GM12878 (cell line): Measurements from ENCODE around the gene CCBE1. TPM values are rescaled to one million over a fixed set of nuclear protein-coding genes. Genes with fewer than 3 reads are reported as not detected.

Source experiments
- ATAC-seq: fragments of 200-7000 bp; cut with Tn5 transposase; 3 replicates; pipeline ENCODE4 v1.9.1; 2020; ENCODE audit warnings: mild to moderate bottlenecking, moderate library complexity
- BruUV-seq: library from RNA; stranded (reverse); fragments of 400-500 nt; replicated peaks from 2 replicates; lab custom pipeline; 2021; lab: Mats Ljungman, UMichigan
- CTCF ChIA-PET: fragments of 300-600 bp; sonication (Branson Sonifier 250); formaldehyde crosslinking; extraction: SDS; loops from one replicate; lab custom pipeline; 2021; ENCODE audit warnings: inconsistent platforms; lab: Yijun Ruan, JAX
- POLR2A ChIA-PET: fragments of 350-600 bp; formaldehyde crosslinking; extraction: SDS; loops from one replicate; lab custom pipeline; 2021; ENCODE audit warnings: inconsistent platforms; lab: Charles Lee
- RAD21 ChIA-PET: fragments of 300-600 bp; sonication (Branson Sonifier 250); formaldehyde crosslinking; loops from one replicate; lab custom pipeline; 2023; ENCODE audit warnings: antibody characterized with exemption; ENCODE audit not compliant: unreplicated experiment; lab: Charles Lee
- SMC1A ChIA-PET: fragments of 300-600 bp; sonication (Branson Sonifier 250); formaldehyde crosslinking; loops from one replicate; lab custom pipeline; 2023; ENCODE audit not compliant: unreplicated experiment, uncharacterized antibody; lab: Charles Lee
- DNase-seq: peaks from one replicate; pipeline ENCODE4 v3.0.0-alpha.2; 2011; ENCODE audit warnings: low read depth, low spot score
- FAIRE-seq: peaks from 3 replicates; lab custom pipeline; 2011; peaks lifted over from hg19 to GRCh38; lab: Jason Lieb, UNC
- H2AFZ ChIP-seq: 2 replicates; pipeline ENCODE4 v1.6.0; 2011; ENCODE audit warnings: low read depth, low read length, control low read depth; ENCODE audit not compliant: control insufficient read depth
- H3K27ac ChIP-seq: 2 replicates; pipeline ENCODE4 v1.5.1; 2011; ENCODE audit warnings: control low read depth; ENCODE audit not compliant: control insufficient read depth, insufficient read depth
- H3K27me3 ChIP-seq, 2 experiments: replicated peaks in 1 of 2; 2 replicates each; pipeline versions ENCODE4 v1.6.0 to v1.6.1; 2011; ENCODE audit warnings: low read length in 1 of 2; ENCODE audit not compliant: control insufficient read depth in 2 of 2, insufficient read depth in 2 of 2
- H3K36me3 ChIP-seq, 2 experiments: 2 replicates each; pipeline ENCODE4 v1.5.1; 2011; ENCODE audit warnings: low read length in 1 of 2; ENCODE audit not compliant: control insufficient read depth in 2 of 2, insufficient read depth in 2 of 2
- H3K4me1 ChIP-seq: 2 replicates; pipeline ENCODE4 v1.6.1; 2011; ENCODE audit warnings: mild to moderate bottlenecking, low read length, moderate library complexity, mixed read lengths; ENCODE audit not compliant: control insufficient read depth, insufficient read depth
- H3K4me2 ChIP-seq: 2 replicates; pipeline ENCODE4 v1.6.0; 2011; ENCODE audit warnings: control low read depth; ENCODE audit not compliant: control insufficient read depth, insufficient read depth
- H3K4me3 ChIP-seq: fragments of 200-600 bp; sonication (generic); 2 replicates; pipeline ENCODE4 v1.5.1; 2016
- H3K79me2 ChIP-seq: 2 replicates; pipeline ENCODE4 v1.6.0; 2011; ENCODE audit warnings: low read length; ENCODE audit not compliant: control insufficient read depth, insufficient read depth
- H3K9ac ChIP-seq: 2 replicates; pipeline ENCODE4 v1.8.0; 2011; ENCODE audit warnings: low read length, control low read depth, mixed read lengths; ENCODE audit not compliant: control insufficient read depth, insufficient read depth
- H3K9me3 ChIP-seq: replicated peaks from 3 replicates; pipeline ENCODE4 v1.5.1; 2011; ENCODE audit warnings: mild to moderate bottlenecking, low read length; ENCODE audit not compliant: control insufficient read depth, insufficient read depth
- H4K20me1 ChIP-seq: 2 replicates; pipeline ENCODE4 v1.6.0; 2011; ENCODE audit not compliant: control insufficient read depth, insufficient read depth
- HCFC1 ChIP-seq: fragments of 150-350 bp; IDR thresholded peaks from 2 replicates; pipeline ENCODE4 v1.6.1; 2014; ENCODE audit warnings: low read length
- JUND ChIP-seq: IDR thresholded peaks from 2 replicates; pipeline ENCODE4 v1.6.1; 2012; ENCODE audit warnings: low read depth, mild to moderate bottlenecking, low read length, improper control_type of control experiment, moderate library complexity
- NFYA ChIP-seq: IDR thresholded peaks from 2 replicates; pipeline ENCODE4 v1.6.1; 2011; ENCODE audit warnings: low read depth, mild to moderate bottlenecking, low read length, improper control_type of control experiment, borderline replicate concordance
- NR2C1 ChIP-seq: fragments of 450-650 bp; IDR thresholded peaks from 2 replicates; pipeline ENCODE4 v1.6.1; 2017; ENCODE audit warnings: antibody characterized with exemption, mild to moderate bottlenecking, moderate library complexity
- PAX5 ChIP-seq: IDR thresholded peaks from 2 replicates; pipeline ENCODE4 v1.6.1; 2011; ENCODE audit warnings: low read depth, low read length, borderline replicate concordance
- RB1 ChIP-seq: fragments of 450-650 bp; formaldehyde crosslinking; IDR thresholded peaks from 2 replicates; pipeline ENCODE4 v1.6.1; 2017; ENCODE audit warnings: mild to moderate bottlenecking, borderline replicate concordance
- SMAD5 ChIP-seq: IDR thresholded peaks from 2 replicates; pipeline ENCODE4 v1.6.1; 2016; ENCODE audit warnings: antibody characterized with exemption, low read depth
- YY1 ChIP-seq: IDR thresholded peaks from 2 replicates; pipeline ENCODE4 v1.6.1; 2011; ENCODE audit warnings: low read depth, mild to moderate bottlenecking, low read length
- WGBS: methylation state at CpG from one replicate; pipeline ENCODE4 v1.1.6; 2016; ENCODE audit warnings: low lambda C conversion rate; ENCODE audit not compliant: insufficient replicate concordance, insufficient coverage; ENCODE audit errors: missing lambda C conversion rate; 5-methylcytosine and 5-hydroxymethylcytosine counted together
- in situ Hi-C: fragments of 300-500 bp; cut with MboI; formaldehyde crosslinking; loops from 9 replicates; pipeline ENCODE4 v1.14.3; 2018; ENCODE audit warnings: mixed read lengths
- intact Hi-C: fragments of 100-400 bp; cut with micrococcal nuclease; formaldehyde crosslinking; loops from one replicate; pipeline ENCODE4 v1.14.2; 2022; ENCODE audit not compliant: unreplicated experiment
- polyA plus RNA-seq, 11 experiments: library from polyadenylated mRNA; depleted of rRNA in 4 of 11; unstranded in 6 of 11; stranded (reverse) in 5 of 11; fragments of >200 nt; fragmentation: Nextera tagmentation in 4 of 11; fragmentation: Illumina TruSeq in 1 of 11; extraction: Ambion mirVana in 4 of 11; extraction: Trizol in 1 of 11; gene quantifications; 1 replicate in 1 of 11; 2 replicates in 10 of 11; pipeline versions ENCODE4 v1.2.1 to v1.2.3, GENCODE V29; 2011 to 2016; ENCODE audit warnings: inconsistent platforms in 2 of 11, missing spikeins in 2 of 11, low read depth in 1 of 11
- total RNA-seq, 4 experiments: library from RNA; depleted of rRNA in 3 of 4; stranded (reverse); fragments of >200 nt in 3 of 4; fragmentation: Illumina TruSeq in 1 of 4; extraction: Trizol in 1 of 4; gene quantifications; 2 replicates each; pipeline versions ENCODE4 v1.2.1 to v1.2.3, GENCODE V29; 2013 to 2021
- TF ChIP-seq, protein P1 (sequence below): fragments of 450-650 bp; IDR thresholded peaks from 2 replicates; pipeline ENCODE4 v1.6.1; 2014; ENCODE audit warnings: mild to moderate bottlenecking
- TF ChIP-seq, protein P2 (sequence below): fragments of 450-650 bp; IDR thresholded peaks from 2 replicates; pipeline ENCODE4 v1.6.1; 2017; ENCODE audit warnings: mild to moderate bottlenecking, moderate library complexity
- TF ChIP-seq, protein P3 (sequence below): fragments of 450-650 bp; IDR thresholded peaks from 2 replicates; pipeline ENCODE4 v1.6.1; 2018; ENCODE audit warnings: borderline replicate concordance, mild to moderate bottlenecking; ENCODE audit not compliant: partially characterized antibody
- TF ChIP-seq, protein P4 (sequence below): fragments of 450-650 bp; IDR thresholded peaks from 2 replicates; pipeline ENCODE4 v1.6.1; 2018; ENCODE audit warnings: mild to moderate bottlenecking, low read depth, moderate library complexity; ENCODE audit not compliant: partially characterized antibody
- TF ChIP-seq, protein P5 (sequence below): IDR thresholded peaks from 2 replicates; pipeline ENCODE4 v1.6.1; 2012; ENCODE audit warnings: low read length, inconsistent platforms

CCBE1 gene
- total and polyA plus RNA-seq, 10 of the 15 experiments (the other 5 are each of a cell fraction or from before 2014, with no cell fraction given): 0.03 to 0.49 (median 0.04) TPM; not detected in 7

DNA sequence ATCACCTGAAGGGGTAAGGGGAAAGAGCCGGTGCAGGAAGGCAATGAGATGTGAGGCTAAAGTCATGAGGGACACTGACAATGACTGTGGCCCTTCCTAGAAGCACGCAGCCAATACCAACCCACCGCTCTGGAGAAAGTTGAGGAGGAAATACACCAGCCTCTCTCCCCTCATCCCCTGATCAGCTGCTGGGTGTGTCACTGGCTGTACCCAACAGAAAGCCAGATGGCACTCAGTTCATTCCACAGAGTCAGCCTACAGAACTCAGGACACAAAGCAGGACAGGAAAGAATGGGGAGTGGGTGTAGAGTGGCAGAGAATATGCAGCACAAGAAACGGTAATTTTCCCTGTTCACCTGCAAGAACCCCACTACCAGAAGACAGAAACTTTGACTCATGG is 29.7 kb downstream of the CCBE1 start:
- H3K79me2 ChIP-seq: no peaks in the 10 kb centered on the region
- ChIA-PET POLR2A (no interaction called here), CTCF (no interaction called here), RAD21 (no interaction called here), SMC1A (no interaction called here)
- ATAC-seq: no peak
- no TSS peak for BruUV-seq
- no peaks in the 10 kb centered on the region for H3K4me1 ChIP-seq
- no peak overlapping the region for H3K27ac ChIP-seq
- FAIRE-seq: no peak
- DNase-seq: no peak
- H3K4me2 ChIP-seq: no peak overlapping the region
- 43% methylated on average over 4 of the region's 4 CpGs for WGBS
- no peak overlapping the region for H3K4me3 ChIP-seq
- H4K20me1 ChIP-seq: no peaks in the 10 kb centered on the region
- H3K27me3 ChIP-seq: peaks cover 4 to 5% of the 10 kb centered on the region in 2 experiments; a peak in 2 of 4 replicates
- no peak overlapping the region for H3K9ac ChIP-seq
- intact Hi-C loops (no loop called here), in situ Hi-C loops (no loop called here)
- TF ChIP-seq NR2C1 (no peak), YY1 (no peak), SMAD5 (no peak), PAX5 (no peak), HCFC1 (no peak), JUND (no peak), NFYA (no peak), RB1 (no peak)
- TF ChIP-seq, protein P1, sequence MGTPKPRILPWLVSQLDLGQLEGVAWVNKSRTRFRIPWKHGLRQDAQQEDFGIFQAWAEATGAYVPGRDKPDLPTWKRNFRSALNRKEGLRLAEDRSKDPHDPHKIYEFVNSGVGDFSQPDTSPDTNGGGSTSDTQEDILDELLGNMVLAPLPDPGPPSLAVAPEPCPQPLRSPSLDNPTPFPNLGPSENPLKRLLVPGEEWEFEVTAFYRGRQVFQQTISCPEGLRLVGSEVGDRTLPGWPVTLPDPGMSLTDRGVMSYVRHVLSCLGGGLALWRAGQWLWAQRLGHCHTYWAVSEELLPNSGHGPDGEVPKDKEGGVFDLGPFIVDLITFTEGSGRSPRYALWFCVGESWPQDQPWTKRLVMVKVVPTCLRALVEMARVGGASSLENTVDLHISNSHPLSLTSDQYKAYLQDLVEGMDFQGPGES: no peak
- TF ChIP-seq, protein P2, sequence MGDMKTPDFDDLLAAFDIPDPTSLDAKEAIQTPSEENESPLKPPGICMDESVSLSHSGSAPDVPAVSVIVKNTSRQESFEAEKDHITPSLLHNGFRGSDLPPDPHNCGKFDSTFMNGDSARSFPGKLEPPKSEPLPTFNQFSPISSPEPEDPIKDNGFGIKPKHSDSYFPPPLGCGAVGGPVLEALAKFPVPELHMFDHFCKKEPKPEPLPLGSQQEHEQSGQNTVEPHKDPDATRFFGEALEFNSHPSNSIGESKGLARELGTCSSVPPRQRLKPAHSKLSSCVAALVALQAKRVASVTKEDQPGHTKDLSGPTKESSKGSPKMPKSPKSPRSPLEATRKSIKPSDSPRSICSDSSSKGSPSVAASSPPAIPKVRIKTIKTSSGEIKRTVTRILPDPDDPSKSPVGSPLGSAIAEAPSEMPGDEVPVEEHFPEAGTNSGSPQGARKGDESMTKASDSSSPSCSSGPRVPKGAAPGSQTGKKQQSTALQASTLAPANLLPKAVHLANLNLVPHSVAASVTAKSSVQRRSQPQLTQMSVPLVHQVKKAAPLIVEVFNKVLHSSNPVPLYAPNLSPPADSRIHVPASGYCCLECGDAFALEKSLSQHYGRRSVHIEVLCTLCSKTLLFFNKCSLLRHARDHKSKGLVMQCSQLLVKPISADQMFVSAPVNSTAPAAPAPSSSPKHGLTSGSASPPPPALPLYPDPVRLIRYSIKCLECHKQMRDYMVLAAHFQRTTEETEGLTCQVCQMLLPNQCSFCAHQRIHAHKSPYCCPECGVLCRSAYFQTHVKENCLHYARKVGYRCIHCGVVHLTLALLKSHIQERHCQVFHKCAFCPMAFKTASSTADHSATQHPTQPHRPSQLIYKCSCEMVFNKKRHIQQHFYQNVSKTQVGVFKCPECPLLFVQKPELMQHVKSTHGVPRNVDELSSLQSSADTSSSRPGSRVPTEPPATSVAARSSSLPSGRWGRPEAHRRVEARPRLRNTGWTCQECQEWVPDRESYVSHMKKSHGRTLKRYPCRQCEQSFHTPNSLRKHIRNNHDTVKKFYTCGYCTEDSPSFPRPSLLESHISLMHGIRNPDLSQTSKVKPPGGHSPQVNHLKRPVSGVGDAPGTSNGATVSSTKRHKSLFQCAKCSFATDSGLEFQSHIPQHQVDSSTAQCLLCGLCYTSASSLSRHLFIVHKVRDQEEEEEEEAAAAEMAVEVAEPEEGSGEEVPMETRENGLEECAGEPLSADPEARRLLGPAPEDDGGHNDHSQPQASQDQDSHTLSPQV: no peak
- TF ChIP-seq, protein P3, sequence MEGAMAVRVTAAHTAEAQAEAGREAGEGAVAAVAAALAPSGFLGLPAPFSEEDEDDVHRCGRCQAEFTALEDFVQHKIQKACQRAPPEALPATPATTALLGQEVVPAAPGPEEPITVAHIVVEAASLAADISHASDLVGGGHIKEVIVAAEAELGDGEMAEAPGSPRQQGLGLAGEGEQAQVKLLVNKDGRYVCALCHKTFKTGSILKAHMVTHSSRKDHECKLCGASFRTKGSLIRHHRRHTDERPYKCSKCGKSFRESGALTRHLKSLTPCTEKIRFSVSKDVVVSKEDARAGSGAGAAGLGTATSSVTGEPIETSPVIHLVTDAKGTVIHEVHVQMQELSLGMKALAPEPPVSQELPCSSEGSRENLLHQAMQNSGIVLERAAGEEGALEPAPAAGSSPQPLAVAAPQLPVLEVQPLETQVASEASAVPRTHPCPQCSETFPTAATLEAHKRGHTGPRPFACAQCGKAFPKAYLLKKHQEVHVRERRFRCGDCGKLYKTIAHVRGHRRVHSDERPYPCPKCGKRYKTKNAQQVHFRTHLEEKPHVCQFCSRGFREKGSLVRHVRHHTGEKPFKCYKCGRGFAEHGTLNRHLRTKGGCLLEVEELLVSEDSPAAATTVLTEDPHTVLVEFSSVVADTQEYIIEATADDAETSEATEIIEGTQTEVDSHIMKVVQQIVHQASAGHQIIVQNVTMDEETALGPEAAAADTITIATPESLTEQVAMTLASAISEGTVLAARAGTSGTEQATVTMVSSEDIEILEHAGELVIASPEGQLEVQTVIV: no peak
- TF ChIP-seq, protein P4, sequence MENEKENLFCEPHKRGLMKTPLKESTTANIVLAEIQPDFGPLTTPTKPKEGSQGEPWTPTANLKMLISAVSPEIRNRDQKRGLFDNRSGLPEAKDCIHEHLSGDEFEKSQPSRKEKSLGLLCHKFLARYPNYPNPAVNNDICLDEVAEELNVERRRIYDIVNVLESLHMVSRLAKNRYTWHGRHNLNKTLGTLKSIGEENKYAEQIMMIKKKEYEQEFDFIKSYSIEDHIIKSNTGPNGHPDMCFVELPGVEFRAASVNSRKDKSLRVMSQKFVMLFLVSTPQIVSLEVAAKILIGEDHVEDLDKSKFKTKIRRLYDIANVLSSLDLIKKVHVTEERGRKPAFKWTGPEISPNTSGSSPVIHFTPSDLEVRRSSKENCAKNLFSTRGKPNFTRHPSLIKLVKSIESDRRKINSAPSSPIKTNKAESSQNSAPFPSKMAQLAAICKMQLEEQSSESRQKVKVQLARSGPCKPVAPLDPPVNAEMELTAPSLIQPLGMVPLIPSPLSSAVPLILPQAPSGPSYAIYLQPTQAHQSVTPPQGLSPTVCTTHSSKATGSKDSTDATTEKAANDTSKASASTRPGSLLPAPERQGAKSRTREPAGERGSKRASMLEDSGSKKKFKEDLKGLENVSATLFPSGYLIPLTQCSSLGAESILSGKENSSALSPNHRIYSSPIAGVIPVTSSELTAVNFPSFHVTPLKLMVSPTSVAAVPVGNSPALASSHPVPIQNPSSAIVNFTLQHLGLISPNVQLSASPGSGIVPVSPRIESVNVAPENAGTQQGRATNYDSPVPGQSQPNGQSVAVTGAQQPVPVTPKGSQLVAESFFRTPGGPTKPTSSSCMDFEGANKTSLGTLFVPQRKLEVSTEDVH: no peak
- TF ChIP-seq, protein P5, sequence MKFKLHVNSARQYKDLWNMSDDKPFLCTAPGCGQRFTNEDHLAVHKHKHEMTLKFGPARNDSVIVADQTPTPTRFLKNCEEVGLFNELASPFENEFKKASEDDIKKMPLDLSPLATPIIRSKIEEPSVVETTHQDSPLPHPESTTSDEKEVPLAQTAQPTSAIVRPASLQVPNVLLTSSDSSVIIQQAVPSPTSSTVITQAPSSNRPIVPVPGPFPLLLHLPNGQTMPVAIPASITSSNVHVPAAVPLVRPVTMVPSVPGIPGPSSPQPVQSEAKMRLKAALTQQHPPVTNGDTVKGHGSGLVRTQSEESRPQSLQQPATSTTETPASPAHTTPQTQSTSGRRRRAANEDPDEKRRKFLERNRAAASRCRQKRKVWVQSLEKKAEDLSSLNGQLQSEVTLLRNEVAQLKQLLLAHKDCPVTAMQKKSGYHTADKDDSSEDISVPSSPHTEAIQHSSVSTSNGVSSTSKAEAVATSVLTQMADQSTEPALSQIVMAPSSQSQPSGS: no peak
- no peaks in the 10 kb centered on the region for H3K36me3 ChIP-seq
- no peaks in the 10 kb centered on the region for H3K9me3 ChIP-seq
- no peak overlapping the region for H2AFZ ChIP-seq
